OCI-LY7 (cell line): ENCODE measurements around the gene GRB7.
"Not testable (repeated sequence)": the region's sequence is repeated elsewhere in the genome, so short reads cannot be mapped to it uniquely, and the experiment has no call there.

Source experiments
- EZH2phosphoT487 ChIP-seq: fragments of 200-600 bp; sonication (generic); IDR thresholded peaks from 2 replicates; pipeline ENCODE4 v1.6.1; 2018; ENCODE audit warnings: low read depth, borderline replicate concordance, mild to moderate bottlenecking, mixed run types, antibody characterized with exemption, low read length, moderate library complexity, mixed read lengths
- TF ChIP-seq, protein P1 (sequence below): fragments of 200-600 bp; sonication (generic); conservative IDR thresholded peaks from 2 replicates; pipeline ENCODE4 v1.5.1; 2014; ENCODE audit warnings: mild to moderate bottlenecking, antibody characterized with exemption, low read length, moderate library complexity, mixed read lengths

DNA sequence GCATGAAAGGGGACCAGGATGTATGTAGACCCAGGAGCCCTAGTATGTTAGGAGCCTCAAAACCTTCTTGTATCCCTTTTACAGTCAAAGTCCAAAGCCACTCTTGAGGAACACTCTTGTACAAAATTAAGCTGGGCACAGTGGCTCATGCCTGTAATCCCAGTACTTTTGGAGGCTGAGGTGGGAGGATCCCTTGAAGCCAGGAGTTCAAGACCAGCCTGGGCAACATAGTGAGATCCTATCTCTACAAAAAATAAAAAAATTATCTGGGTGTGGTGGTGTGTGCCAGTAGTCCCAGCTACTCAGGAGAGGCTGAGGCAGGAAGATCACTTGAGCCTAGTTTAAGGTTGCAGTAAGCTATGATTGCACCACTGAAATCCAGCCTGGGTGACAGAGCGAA, 11.8 kb upstream of the GRB7 start:
- TF ChIP-seq, protein P1, sequence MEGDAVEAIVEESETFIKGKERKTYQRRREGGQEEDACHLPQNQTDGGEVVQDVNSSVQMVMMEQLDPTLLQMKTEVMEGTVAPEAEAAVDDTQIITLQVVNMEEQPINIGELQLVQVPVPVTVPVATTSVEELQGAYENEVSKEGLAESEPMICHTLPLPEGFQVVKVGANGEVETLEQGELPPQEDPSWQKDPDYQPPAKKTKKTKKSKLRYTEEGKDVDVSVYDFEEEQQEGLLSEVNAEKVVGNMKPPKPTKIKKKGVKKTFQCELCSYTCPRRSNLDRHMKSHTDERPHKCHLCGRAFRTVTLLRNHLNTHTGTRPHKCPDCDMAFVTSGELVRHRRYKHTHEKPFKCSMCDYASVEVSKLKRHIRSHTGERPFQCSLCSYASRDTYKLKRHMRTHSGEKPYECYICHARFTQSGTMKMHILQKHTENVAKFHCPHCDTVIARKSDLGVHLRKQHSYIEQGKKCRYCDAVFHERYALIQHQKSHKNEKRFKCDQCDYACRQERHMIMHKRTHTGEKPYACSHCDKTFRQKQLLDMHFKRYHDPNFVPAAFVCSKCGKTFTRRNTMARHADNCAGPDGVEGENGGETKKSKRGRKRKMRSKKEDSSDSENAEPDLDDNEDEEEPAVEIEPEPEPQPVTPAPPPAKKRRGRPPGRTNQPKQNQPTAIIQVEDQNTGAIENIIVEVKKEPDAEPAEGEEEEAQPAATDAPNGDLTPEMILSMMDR = not testable (repeated sequence)
- TF ChIP-seq EZH2phosphoT487 = not testable (repeated sequence)
